ENCODE results near the gene ADGRA3.

Gene ADGRA3

GRCh38 chr4:22348410-22348809 is 167.5 kb downstream of the ADGRA3 start:
- DNase-seq: no peak

GRCh38 chr4:22345678-22346077 is 170.2 kb downstream of the ADGRA3 start:
- no peak for DNase-seq

- no peak for DNase-seq
Measured at GRCh38 chr4:22345055-22345454, 170.8 kb downstream of the ADGRA3 start.

GRCh38 chr4:22343606-22344005 is 172.3 kb downstream of the ADGRA3 start:
- no peak for DNase-seq

- DNase-seq: no peak
Measured at GRCh38 chr4:22339491-22339890, 176.4 kb downstream of the ADGRA3 start.

GRCh38 chr4:22338796-22339195 is 177.1 kb downstream of the ADGRA3 start:
- DNase-seq: no peak
